GM15510 (cell line): ENCODE measurements around the gene GJA3.

Experiments
- POLR2A ChIP-seq: IDR thresholded peaks from 3 replicates; pipeline ENCODE4 v1.6.1; 2011; ENCODE audit warnings: borderline replicate concordance; ENCODE audit not compliant: insufficient read length; ENCODE audit errors: extremely low read depth

The GJA3 gene

DNA sequence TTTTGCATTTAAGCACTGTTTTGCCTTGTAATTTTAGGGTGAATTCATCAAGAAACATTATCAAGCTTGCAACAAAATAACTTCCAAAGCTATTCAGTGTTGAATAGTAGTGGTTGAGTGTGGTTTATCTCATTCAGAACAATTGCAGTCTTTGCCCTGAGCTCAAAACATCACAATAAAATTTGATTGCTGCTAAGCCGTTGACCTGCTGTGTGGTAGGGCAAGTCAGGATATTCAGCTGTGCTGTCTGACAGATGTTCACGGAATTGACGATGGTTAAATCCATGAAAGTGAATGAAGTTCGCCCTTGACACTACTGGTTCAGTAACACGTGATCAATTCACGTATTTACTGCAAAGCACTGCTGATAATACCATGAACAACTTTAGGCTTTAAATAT is 66.9 kb downstream of the GJA3 start:
- no peak for TF ChIP-seq POLR2A

- TF ChIP-seq POLR2A: no peak
These were observed 70.5 kb downstream of the GJA3 start for GRCh38 chr13:20090349-20090748.
